HepG2 (cell line): ENCODE data around the gene DHRS13. TPM values are rescaled to one million over a fixed set of nuclear protein-coding genes. Genes with fewer than 3 reads are reported as not detected.
A peak's percentile ranks its signal among the peaks of the same experiment; 100 is the strongest.

Experiments used
- ELF1 ChIP-seq: sonication (generic); formaldehyde crosslinking; IDR thresholded peaks from 2 replicates; pipeline ENCODE4 v1.4.0; 2020; ENCODE audit warnings: missing genetic modification reagents
- ETS1 ChIP-seq: sonication (generic); formaldehyde crosslinking; IDR thresholded peaks from 2 replicates; pipeline ENCODE4 v1.4.0; 2020; ENCODE audit warnings: missing genetic modification reagents
- FOXO4 ChIP-seq: sonication (generic); formaldehyde crosslinking; conservative IDR thresholded peaks from 2 replicates; pipeline ENCODE4 v1.8.1; 2023; ENCODE audit warnings: missing genetic modification reagents
- GLI4 ChIP-seq: sonication (generic); formaldehyde crosslinking; IDR thresholded peaks from 2 replicates; pipeline ENCODE4 v1.5.1; 2020; ENCODE audit warnings: missing genetic modification reagents, mild to moderate bottlenecking, moderate library complexity, borderline replicate concordance
- GPN1 ChIP-seq: sonication (generic); formaldehyde crosslinking; IDR thresholded peaks from 2 replicates; pipeline ENCODE4 v1.5.1; 2020; ENCODE audit warnings: missing genetic modification reagents, borderline replicate concordance
- HCFC1 ChIP-seq: fragments of 150-350 bp; IDR thresholded peaks from 2 replicates; pipeline ENCODE4 v1.6.1; 2014; ENCODE audit warnings: low read depth, low read length
- HOXA7 ChIP-seq: sonication (generic); formaldehyde crosslinking; IDR thresholded peaks from 2 replicates; pipeline ENCODE4 v1.8.1; 2022; ENCODE audit warnings: mild to moderate bottlenecking, missing genetic modification reagents, moderate library complexity
- PCBP2 ChIP-seq: fragments of 200-400 bp; formaldehyde crosslinking; optimal IDR thresholded peaks from 2 replicates; pipeline ENCODE3; 2018; ENCODE audit warnings: low read length, low read depth; ENCODE audit not compliant: poor library complexity, severe bottlenecking
- PPARG ChIP-seq: conservative IDR thresholded peaks from 2 replicates; pipeline ENCODE4 v1.6.1; 2016; ENCODE audit warnings: missing biosample characterization, missing genetic modification reagents
- RARG ChIP-seq: sonication (generic); formaldehyde crosslinking; IDR thresholded peaks from 2 replicates; pipeline ENCODE4 v1.4.0; 2020; ENCODE audit warnings: low read depth, mild to moderate bottlenecking, missing genetic modification reagents
- SIN3A ChIP-seq: IDR thresholded peaks from 2 replicates; pipeline ENCODE4 v1.6.1; 2011; ENCODE audit warnings: low read depth, mild to moderate bottlenecking, control low read depth, low read length, borderline replicate concordance
- TBX2 ChIP-seq: sonication (generic); formaldehyde crosslinking; IDR thresholded peaks from 2 replicates; pipeline ENCODE4 v1.5.0; 2020; ENCODE audit warnings: missing genetic modification reagents, mild to moderate bottlenecking, borderline replicate concordance
- TBX3 ChIP-seq: fragments of 450-650 bp; IDR thresholded peaks from 2 replicates; pipeline ENCODE4 v1.6.1; 2017; ENCODE audit warnings: antibody characterized with exemption, mild to moderate bottlenecking, inconsistent platforms, borderline replicate concordance
- ZNF281 ChIP-seq: sonication (generic); formaldehyde crosslinking; IDR thresholded peaks from 2 replicates; pipeline ENCODE4 v1.4.0; 2020; ENCODE audit warnings: missing genetic modification reagents, borderline replicate concordance
- ZNF30 ChIP-seq: sonication (generic); formaldehyde crosslinking; IDR thresholded peaks from 2 replicates; pipeline ENCODE4 v1.5.0; 2020; ENCODE audit warnings: mild to moderate bottlenecking, missing genetic modification reagents
- ZNF430 ChIP-seq: sonication (generic); formaldehyde crosslinking; IDR thresholded peaks from 2 replicates; pipeline ENCODE4 v1.9.0; 2021; ENCODE audit warnings: mild to moderate bottlenecking, missing genetic modification reagents
- ZNF543 ChIP-seq: sonication (generic); formaldehyde crosslinking; IDR thresholded peaks from 2 replicates; pipeline ENCODE4 v1.4.0; 2020; ENCODE audit warnings: mild to moderate bottlenecking, missing genetic modification reagents
- ZNF629 ChIP-seq: sonication (generic); formaldehyde crosslinking; conservative IDR thresholded peaks from 2 replicates; pipeline ENCODE4 v1.5.0; 2020; ENCODE audit warnings: missing genetic modification reagents
- ZNF703 ChIP-seq: sonication (generic); formaldehyde crosslinking; IDR thresholded peaks from 2 replicates; pipeline ENCODE4 v1.5.1; 2020; ENCODE audit warnings: missing genetic modification reagents, mild to moderate bottlenecking, moderate library complexity, borderline replicate concordance
- ZNF772 ChIP-seq: sonication (generic); formaldehyde crosslinking; IDR thresholded peaks from 2 replicates; pipeline ENCODE4 v1.5.0; 2020; ENCODE audit warnings: mild to moderate bottlenecking, missing genetic modification reagents
- ZNF788 ChIP-seq: sonication (generic); formaldehyde crosslinking; IDR thresholded peaks from 2 replicates; pipeline ENCODE4 v1.5.0; 2020; ENCODE audit warnings: mild to moderate bottlenecking, missing genetic modification reagents, borderline replicate concordance
- ZSCAN12 ChIP-seq: sonication (generic); formaldehyde crosslinking; IDR thresholded peaks from 2 replicates; pipeline ENCODE4 v1.9.0; 2021; ENCODE audit warnings: mild to moderate bottlenecking, missing genetic modification reagents
- polyA plus RNA-seq, 8 experiments: library from polyadenylated mRNA; depleted of rRNA in 3 of 8; stranded (reverse) in 7 of 8; unstranded in 1 of 8; fragments of >200 nt; fragmentation: Illumina TruSeq in 4 of 8; extraction: Trizol in 4 of 8; gene quantifications; 2 replicates each; pipeline versions ENCODE4 v1.2.1 to v1.2.3, GENCODE V29; 2011 to 2016; ENCODE audit warnings: low read depth in 4 of 8, missing spikeins in 1 of 8, mixed read lengths in 1 of 8; ENCODE audit not compliant: insufficient read depth in 1 of 8
- total RNA-seq, 5 experiments: library from RNA; depleted of rRNA; stranded (reverse); fragments of >200 nt; fragmentation: Illumina TruSeq; extraction: Trizol; gene quantifications; 2 replicates each; pipeline ENCODE4 v1.2.3, GENCODE V29; 2016; ENCODE audit warnings: low read depth in 1 of 5

The DHRS13 gene
- total and polyA plus RNA-seq, 2 of the 13 experiments (the other 11 are each of a cell fraction or from before 2014, with no cell fraction given), result 11.8 to 12.6 TPM

DNA sequence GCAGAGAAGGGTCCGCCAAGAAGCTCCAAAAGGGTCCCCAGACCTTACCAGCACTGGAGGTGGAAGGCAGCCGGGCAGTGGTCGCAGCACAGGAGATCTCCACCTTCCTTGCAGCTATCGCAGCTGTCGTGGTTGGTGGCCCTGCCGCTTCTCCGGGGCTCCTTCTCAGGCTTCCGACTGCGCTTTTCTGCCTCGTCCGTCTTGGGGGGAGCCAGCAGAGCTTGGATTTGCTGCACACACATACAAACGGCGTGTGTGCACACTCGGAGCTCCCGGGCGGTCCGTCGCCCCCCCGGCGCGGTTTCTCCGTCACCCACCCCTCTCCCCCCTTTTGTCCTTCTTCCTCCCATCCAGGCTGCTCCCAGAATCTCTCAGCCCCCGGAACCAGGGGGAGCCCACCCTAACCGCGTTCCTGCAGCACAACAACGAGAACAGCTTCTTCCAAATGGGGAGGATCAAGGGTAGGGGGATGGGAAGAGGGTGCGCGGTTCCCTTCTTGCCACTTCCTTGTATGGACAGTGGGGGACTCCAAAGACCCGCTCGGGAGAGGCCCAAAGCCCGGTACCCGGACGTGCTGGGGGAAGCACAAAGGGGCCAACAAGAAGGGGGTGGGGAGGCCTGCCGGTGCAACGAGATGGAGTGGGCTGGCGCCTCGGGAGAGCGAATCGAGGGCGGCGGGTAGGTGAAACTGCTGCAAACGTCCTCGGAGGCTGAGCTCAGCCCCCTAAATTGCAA, 47.3 kb upstream of the DHRS13 start (continued):
- TF ChIP-seq PCBP2, result peak; percentile 33
- TF ChIP-seq ELF1 (CRISPR knock-in tag), result 0 out of 2 replicates have a peak, but pooled peaks have one; percentile 27
- TF ChIP-seq ZNF430 (CRISPR knock-in tag), result no peak
- TF ChIP-seq ZNF629 (CRISPR knock-in tag), result no peak
- no peak for TF ChIP-seq HOXA7 (CRISPR knock-in tag)
- TF ChIP-seq ETS1 (CRISPR knock-in tag), result no peak
- TF ChIP-seq RARG (CRISPR knock-in tag), result no peak
- peak; percentile 27; the same call in 1 of the 2 replicates for TF ChIP-seq ZNF281 (CRISPR knock-in tag)
- TF ChIP-seq TBX2 (CRISPR knock-in tag), result 0 out of 2 replicates have a peak, but pooled peaks have one; percentile 6
- TF ChIP-seq SIN3A, result peak; percentile 43; the same call in 1 of the 2 replicates
- TF ChIP-seq PPARG (CRISPR knock-in tag), result no peak
- no peak for TF ChIP-seq FOXO4 (CRISPR knock-in tag)
- no peak for TF ChIP-seq TBX3
- TF ChIP-seq ZNF703, result no peak
- 0 out of 2 replicates have a peak, but pooled peaks have one; percentile 20 for TF ChIP-seq ZNF788 (CRISPR knock-in tag)
- TF ChIP-seq GPN1 (CRISPR knock-in tag), result no peak
- no peak for TF ChIP-seq HCFC1
- TF ChIP-seq ZSCAN12, result no peak
- TF ChIP-seq ZNF30 (CRISPR knock-in tag), result no peak; the same call in 1 of the 2 replicates
- 0 out of 2 replicates have a peak, but pooled peaks have one; percentile 44 for TF ChIP-seq ZNF543
- TF ChIP-seq GLI4 (CRISPR knock-in tag), result no peak
- no peak for TF ChIP-seq ZNF772
